HCT116 (cell line): ENCODE data around the gene ITGB1. TPM values are rescaled to one million over a fixed set of nuclear protein-coding genes. Genes with fewer than 3 reads are reported as not detected.

Experiments used
- ATAC-seq: fragments of 200-7000 bp; cut with Tn5 transposase; 2 replicates; pipeline ENCODE4 v1.9.1; 2020; ENCODE audit warnings: mild to moderate bottlenecking, moderate library complexity
- BruUV-seq: library from RNA; stranded (reverse); fragments of 400-500 nt; replicated peaks from 2 replicates; lab custom pipeline; 2021; lab: Mats Ljungman, UMichigan
- CTCF ChIA-PET: fragments of 300-600 bp; sonication (Branson Sonifier 250); formaldehyde crosslinking; loops from one replicate; lab custom pipeline; 2021; ENCODE audit warnings: antibody characterized with exemption; lab: Charles Lee
- POLR2A ChIA-PET: fragments of 300-600, 350-600 bp; sonication (Branson Sonifier 250); formaldehyde crosslinking; loops from one replicate; lab custom pipeline; 2021; ENCODE audit warnings: antibody characterized with exemption; lab: Charles Lee
- RAD21 ChIA-PET, 2 experiments: fragments of 300-600 bp; sonication (Branson Sonifier 250); formaldehyde crosslinking; loops; one replicate each; lab custom pipeline; 2023; ENCODE audit warnings: low total read pairs in 2 of 2; ENCODE audit not compliant: uncharacterized antibody in 2 of 2, unreplicated experiment in 2 of 2, low non-redundant PET in 1 of 2; lab: Charles Lee
- DNase-seq: peaks from one replicate; pipeline ENCODE4 v3.0.0-alpha.2; 2010; ENCODE audit warnings: low read depth, low spot score
- H2AFZ ChIP-seq: fragments of 200-600 bp; shearing (Covaris generic), sonication (generic); 2 replicates; pipeline ENCODE4 v1.6.1; 2017; ENCODE audit warnings: low read depth, mixed run types, mixed read lengths, antibody characterized with exemption, low read length; ENCODE audit not compliant: poor library complexity, severe bottlenecking
- H3K27ac ChIP-seq: 2 replicates; pipeline ENCODE4 v1.5.1; 2012; ENCODE audit warnings: low read depth, low read length
- H3K27me3 ChIP-seq: fragments of 200-600 bp; sonication (generic); 2 replicates; pipeline ENCODE4 v1.6.1; 2016; ENCODE audit warnings: mixed run types, low read length, mixed read lengths; ENCODE audit not compliant: insufficient read depth
- H3K36me3 ChIP-seq, 2 experiments: fragments of 200-500 bp in 1 of 2; fragments of 200-600 bp in 1 of 2; sonication (Bioruptor generic) in 1 of 2; sonication (generic) in 1 of 2; 2 replicates each; pipeline versions ENCODE4 v1.5.1 to v1.6.1; 2014 to 2016; ENCODE audit warnings: low read length in 2 of 2, inconsistent platforms in 1 of 2, mixed read lengths in 1 of 2, mixed run types in 1 of 2; ENCODE audit not compliant: insufficient read depth in 2 of 2, control insufficient read depth in 1 of 2
- H3K4me1 ChIP-seq, 2 experiments: fragments of 200-600 bp in 1 of 2; sonication (generic) in 1 of 2; 2 replicates each; pipeline versions ENCODE4 v1.5.1 to v1.6.1; 2012 to 2017; ENCODE audit warnings: low read length in 2 of 2, inconsistent platforms in 1 of 2, mild to moderate bottlenecking in 1 of 2, mixed read lengths in 1 of 2, mixed run types in 1 of 2, moderate library complexity in 1 of 2; ENCODE audit not compliant: insufficient read depth in 2 of 2, control insufficient read depth in 1 of 2
- H3K4me2 ChIP-seq: fragments of 200-600 bp; sonication (generic); 2 replicates; pipeline ENCODE4 v1.6.1; 2017; ENCODE audit warnings: mixed run types, low read length, mixed read lengths
- H3K4me3 ChIP-seq, 2 experiments: fragments of 200-600 bp in 1 of 2; sonication (generic) in 1 of 2; replicated peaks in 1 of 2; 2 replicates each; pipeline ENCODE4 v1.5.1; 2011 to 2016; ENCODE audit warnings: low read length in 2 of 2, control low read depth in 1 of 2, low read depth in 1 of 2, mild to moderate bottlenecking in 1 of 2, mixed read lengths in 1 of 2, mixed run types in 1 of 2
- H3K79me2 ChIP-seq: fragments of 200-600 bp; sonication (generic); 2 replicates; pipeline ENCODE4 v1.6.1; 2017; ENCODE audit warnings: mild to moderate bottlenecking, mixed run types, low read length, moderate library complexity, mixed read lengths; ENCODE audit not compliant: insufficient read depth
- H3K9ac ChIP-seq: fragments of 200-600 bp; sonication (generic); 2 replicates; pipeline ENCODE4 v1.6.1; 2016; ENCODE audit warnings: low read length, mixed read lengths
- H3K9me2 ChIP-seq: fragments of 200-600 bp; sonication (generic), shearing (Covaris generic); 2 replicates; pipeline ENCODE4 v1.6.1; 2017; ENCODE audit warnings: mixed run types, mild to moderate bottlenecking, moderate library complexity; ENCODE audit not compliant: insufficient read depth
- H3K9me3 ChIP-seq, 2 experiments: fragments of 200-500 bp in 1 of 2; fragments of 200-600 bp in 1 of 2; sonication (Bioruptor generic) in 1 of 2; sonication (generic) in 1 of 2; 2 replicates each; pipeline ENCODE4 v1.6.1; 2014 to 2017; ENCODE audit warnings: low read length in 2 of 2, mixed read lengths in 2 of 2, inconsistent platforms in 1 of 2, low read depth in 1 of 2, mild to moderate bottlenecking in 1 of 2, mixed run types in 1 of 2, moderate library complexity in 1 of 2; ENCODE audit not compliant: control insufficient read depth in 1 of 2, insufficient read depth in 1 of 2
- H4K20me1 ChIP-seq: fragments of 200-600 bp; sonication (generic), shearing (Covaris generic); 2 replicates; pipeline ENCODE4 v1.6.1; 2017; ENCODE audit warnings: mixed run types, mild to moderate bottlenecking, moderate library complexity; ENCODE audit not compliant: insufficient read depth
- ATF3 ChIP-seq: IDR thresholded peaks from 2 replicates; pipeline ENCODE4 v1.6.1; 2012
- CBX3 ChIP-seq: IDR thresholded peaks from 2 replicates; pipeline ENCODE4 v1.6.1; 2012; ENCODE audit warnings: low read depth
- CEBPB ChIP-seq: IDR thresholded peaks from 2 replicates; pipeline ENCODE4 v1.6.1; 2012; ENCODE audit warnings: low read depth
- CTCF ChIP-seq, 3 experiments: fragments of 200-600 bp in 1 of 3; sonication (generic) in 1 of 3; IDR thresholded peaks in 2 of 3; conservative IDR thresholded peaks in 1 of 3; 2 replicates each; pipeline ENCODE4 v1.5.1; 2012 to 2017; ENCODE audit warnings: low read depth in 2 of 3, low read length in 2 of 3, antibody characterized with exemption in 1 of 3, borderline replicate concordance in 1 of 3, control low read depth in 1 of 3, mild to moderate bottlenecking in 1 of 3, mixed read lengths in 1 of 3, mixed run types in 1 of 3, moderate library complexity in 1 of 3; ENCODE audit not compliant: insufficient read depth in 1 of 3
- ELF1 ChIP-seq: IDR thresholded peaks from 2 replicates; pipeline ENCODE4 v1.6.1; 2012; ENCODE audit warnings: low read depth, borderline replicate concordance
- EZH2 ChIP-seq: fragments of 200-600 bp; sonication (generic); IDR thresholded peaks from 2 replicates; pipeline ENCODE4 v1.6.1; 2017; ENCODE audit warnings: antibody characterized with exemption, mixed run types
- EZH2phosphoT487 ChIP-seq: fragments of 200-600 bp; IDR thresholded peaks from 2 replicates; pipeline ENCODE4 v1.6.1; 2018; ENCODE audit warnings: antibody characterized with exemption, borderline replicate concordance
- FOSL1 ChIP-seq: IDR thresholded peaks from 2 replicates; pipeline ENCODE4 v1.6.1; 2012; ENCODE audit warnings: low read depth
- JUND ChIP-seq: IDR thresholded peaks from 2 replicates; pipeline ENCODE4 v1.6.1; 2012
- MAX ChIP-seq: IDR thresholded peaks from 2 replicates; pipeline ENCODE4 v1.6.1; 2012
- POLR2A ChIP-seq: IDR thresholded peaks from 2 replicates; pipeline ENCODE4 v1.7.0; 2011; ENCODE audit warnings: borderline replicate concordance; ENCODE audit not compliant: insufficient read depth, insufficient read length; ENCODE audit errors: extremely low read depth
- POLR2AphosphoS5 ChIP-seq: IDR thresholded peaks from 2 replicates; pipeline ENCODE4 v1.6.1; 2011; ENCODE audit warnings: mild to moderate bottlenecking, low read depth, low read length, moderate library complexity
- RAD21 ChIP-seq: IDR thresholded peaks from 2 replicates; pipeline ENCODE4 v1.6.1; 2012; ENCODE audit warnings: low read depth, mild to moderate bottlenecking
- REST ChIP-seq: IDR thresholded peaks from 2 replicates; pipeline ENCODE4 v1.6.1; 2012; ENCODE audit warnings: low read depth
- SIN3A ChIP-seq: IDR thresholded peaks from 2 replicates; pipeline ENCODE4 v1.6.1; 2012; ENCODE audit warnings: low read depth
- SP1 ChIP-seq: IDR thresholded peaks from 2 replicates; pipeline ENCODE4 v1.6.1; 2012; ENCODE audit warnings: low read depth
- YY1 ChIP-seq: IDR thresholded peaks from 2 replicates; pipeline ENCODE4 v1.6.1; 2011; ENCODE audit warnings: low read length, low read depth, moderate library complexity, mild to moderate bottlenecking; ENCODE audit not compliant: insufficient replicate concordance; ENCODE audit errors: extremely low read depth
- ZFX ChIP-seq: fragments of 450-650 bp; IDR thresholded peaks from 2 replicates; pipeline ENCODE4 v1.6.1; 2017
- ZNF274 ChIP-seq: fragments of 200-500 bp; sonication (Bioruptor generic); IDR thresholded peaks from 2 replicates; pipeline ENCODE4 v1.6.1; 2014; ENCODE audit warnings: mild to moderate bottlenecking, low read depth, low read length, inconsistent platforms
- intact Hi-C: fragments of 100-400 bp; cut with micrococcal nuclease; formaldehyde crosslinking; loops from 2 replicates; pipeline ENCODE4 v1.10.0; 2022
- total RNA-seq: library from RNA; stranded (reverse); gene quantifications from one replicate; pipeline ENCODE4 v1.2.1, GENCODE V29; 2021; ENCODE audit not compliant: unreplicated experiment

ITGB1 gene
- total RNA-seq, 1 experiment from 2014 or later: 366 TPM

GRCh38 chr10:32939296-32940111 is 18.5 kb downstream of the ITGB1 start:
- ATAC-seq: no peak

More at GRCh38 chr10:32939296-32940111, 18.5 kb downstream of the ITGB1 start:
- Histone ChIP-seq H3K9me3 (no peaks in the 10 kb centered on the region), H3K27ac (no peak overlapping the region), H2AFZ (no peak overlapping the region), H3K4me2 (no peak overlapping the region), H3K79me2 (peaks cover 100% of the 10 kb centered on the region), H3K27me3 (no peaks in the 10 kb centered on the region), H3K9ac (no peak overlapping the region), H3K36me3 (peaks cover 3 to 9% of the 10 kb centered on the region in 2 experiments; a peak in 2 of 4 replicates), H3K9me2 (no peaks in the 10 kb centered on the region)
- intact Hi-C loops: no loop called here
- RAD21 ChIA-PET: no interaction called here
- POLR2A ChIA-PET: interaction anchor here (0.7 to 0.8 kb wide), 2 partner anchors 27 to 41 kb away, joined by 3 read pairs; no protein-coding TSS in a partner anchor
- BruUV-seq: no TSS peak
- DNase-seq: no peak
- TF ChIP-seq YY1 (no peak), SIN3A (no peak), EZH2 (no peak), ELF1 (no peak), ZFX (no peak), JUND (no peak), CEBPB (no peak), ZNF274 (no peak), CBX3 (no peak), SP1 (no peak), EZH2phosphoT487 (no peak), FOSL1 (no peak), MAX (no peak), REST (no peak), RAD21 (no peak), POLR2AphosphoS5 (no peak), CTCF (IDR thresholded peaks at IDR 0.05 in 2 of 3, conservative IDR thresholded peaks at IDR 0.05 in 1 of 3; ENCODE audit: borderline replicate concordance in 1 of 3, insufficient read depth in 1 of 3, low read depth in 2 of 3, low read length in 2 of 3) (no peak), ATF3 (no peak), POLR2A (no peak)
- TF ChIP-seq, all 23 proteins: peak for 0
- H4K20me1 ChIP-seq: peaks cover 33% of the 10 kb centered on the region; the same call in 1 of the 2 replicates
- H3K4me3 ChIP-seq: no peak overlapping the region
- H3K4me1 ChIP-seq: peaks cover 12 to 31% of the 10 kb centered on the region in 2 experiments; a peak in 2 of 4 replicates
- CTCF ChIA-PET: no interaction called here
